ENCODE results near the gene ICA1. TPM values are rescaled to one million over a fixed set of nuclear protein-coding genes. Genes with fewer than 3 reads are reported as not detected.

Gene ICA1
- polyA plus RNA-seq, 2 of the 4 experiments (the other 2 are of a cell fraction), result 0.66 to 2.0 TPM

DNA sequence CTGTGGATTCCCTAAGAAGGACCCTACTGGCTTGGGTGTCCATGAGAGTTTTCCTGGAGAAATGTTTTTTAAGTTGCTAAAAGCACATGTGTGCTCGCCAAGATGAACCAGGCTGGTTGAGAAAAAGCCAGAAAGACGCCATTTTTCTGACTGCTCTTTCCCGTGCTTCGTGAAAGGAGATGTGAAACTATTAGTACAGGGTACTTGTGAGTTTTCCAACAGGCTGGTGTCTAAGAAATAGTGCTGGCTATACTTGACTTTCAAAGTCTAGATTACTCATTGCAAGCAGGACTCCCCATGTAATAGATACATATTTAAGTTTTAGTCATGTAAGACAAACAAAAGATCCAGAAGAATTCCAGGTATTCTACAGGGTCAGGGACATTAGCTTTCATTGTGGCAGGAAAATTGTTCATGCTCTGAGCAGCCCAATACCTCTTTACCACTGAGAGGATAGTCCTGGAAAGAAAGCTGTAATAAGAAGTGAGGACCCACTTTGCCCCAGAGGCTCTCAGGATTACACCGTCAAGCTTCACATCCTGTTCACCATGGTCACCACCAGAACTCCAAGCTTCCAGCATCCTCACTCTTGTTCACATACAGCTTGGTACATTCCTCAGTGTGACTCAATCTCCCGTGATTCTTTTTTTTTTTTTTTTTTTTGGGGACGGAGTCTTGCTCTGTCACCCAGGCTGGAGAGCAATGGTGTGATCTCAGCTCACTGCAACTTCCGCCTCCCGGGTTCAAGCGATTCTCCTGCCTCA lies 43.8 kb upstream of the ICA1 start:
- ATAC-seq (peak; percentile 52 to 62; a peak in 5 of 6 replicates), FAIRE-seq (no peak), DNase-seq (ENCODE audit: low read depth in 1 of 2, low spot score in 1 of 2) (peak in 1 of 2 experiments; percentile 9)
- peak overlapping the region; percentile 28 for H3K4me2 ChIP-seq
- H3K27ac ChIP-seq, result no peak overlapping the region
- peaks cover 17% of the 10 kb centered on the region; the same call in 2 of the 3 replicates for H3K4me1 ChIP-seq
- POLR2A ChIA-PET, result interaction anchor here (0.6 kb wide), 1 partner anchor 53 kb away, joined by 3 read pairs; no protein-coding TSS in a partner anchor
- no peak for TF ChIP-seq HDAC2 (IDR thresholded peaks at IDR 0.05)
- TF ChIP-seq EHMT2 (IDR thresholded peaks at IDR 0.05; ENCODE audit: low read depth), result no peak
- no peak for TF ChIP-seq KDM1A (IDR thresholded peaks at IDR 0.05; ENCODE audit: low read depth)
- TF ChIP-seq FOSB (CRISPR knock-in tag; IDR thresholded peaks at IDR 0.05), result no peak
- no peak for TF ChIP-seq RARB (CRISPR knock-in tag; IDR thresholded peaks at IDR 0.05)
- no peak for TF ChIP-seq HOXA7 (CRISPR knock-in tag; IDR thresholded peaks at IDR 0.05)
- no peak for TF ChIP-seq NFE2L2 (conservative IDR thresholded peaks at IDR 0.05; ENCODE audit: low read length)
- TF ChIP-seq RNF2 (IDR thresholded peaks at IDR 0.05; ENCODE audit: borderline replicate concordance, low read depth), result no peak
- no peak for TF ChIP-seq SREBF2 (IDR thresholded peaks at IDR 0.05)
- no peak for TF ChIP-seq TP53 (CRISPR knock-in tag; IDR thresholded peaks at IDR 0.05)
- TF ChIP-seq EP300 (IDR thresholded peaks at IDR 0.05), result no peak
- no peak for TF ChIP-seq RFX5 (IDR thresholded peaks at IDR 0.05)
- no peak for TF ChIP-seq MAFK (IDR thresholded peaks at IDR 0.05; ENCODE audit: partially characterized antibody)
- no peak for TF ChIP-seq FOXS1 (CRISPR knock-in tag; IDR thresholded peaks at IDR 0.05)
- TF ChIP-seq JUN (IDR thresholded peaks at IDR 0.05), result no peak
- no peak for TF ChIP-seq REST (IDR thresholded peaks at IDR 0.05)
- TF ChIP-seq HES2 (IDR thresholded peaks at IDR 0.05), result no peak
- H3K4me3 ChIP-seq, result no peak overlapping the region
- 72% methylated on average over 10 of the region's 10 CpGs for WGBS (ENCODE audit: missing lambda C conversion rate)
- CTCF ChIA-PET, result interaction anchor here (0.6 to 2.1 kb wide), 3 partner anchors 10 to 997 kb away, joined by 3 to 5 read pairs (median 3); no protein-coding TSS in a partner anchor
- H3K9me3 ChIP-seq, result peaks cover 3% of the 10 kb centered on the region; the same call in 1 of the 3 replicates

- peak overlapping the region; percentile 60 for H3K4me2 ChIP-seq
- peak; percentile 28 for FAIRE-seq
- no peak for DNase-seq (ENCODE audit: low read depth in 1 of 2, low spot score in 1 of 2)
- peaks cover 3% of the 10 kb centered on the region; the same call in 1 of the 3 replicates for H3K9me3 ChIP-seq
- ATAC-seq, result no peak
- no peak overlapping the region; a peak in 1 of 6 replicates for H3K27ac ChIP-seq
- WGBS (ENCODE audit: missing lambda C conversion rate), result 73% methylated on average over 2 of the region's 2 CpGs
- ChIA-PET CTCF (interaction anchor here (2.1 kb wide), 1 partner anchor 9 kb away, joined by 5 read pairs; no protein-coding TSS in a partner anchor), POLR2A (no interaction called here)
- H3K4me1 ChIP-seq, result peaks cover 17% of the 10 kb centered on the region; the same call in 2 of the 3 replicates
- no peak overlapping the region for H3K4me3 ChIP-seq
- TF ChIP-seq HOXB13 (CRISPR knock-in tag; IDR thresholded peaks at IDR 0.05; ENCODE audit: low read depth), result no peak
- TF ChIP-seq BHLHE40 (IDR thresholded peaks at IDR 0.05; ENCODE audit: low read depth, low read length), result no peak
- TF ChIP-seq EP300 (IDR thresholded peaks at IDR 0.05), result no peak
- TF ChIP-seq JUNB (IDR thresholded peaks at IDR 0.05), result no peak
- TF ChIP-seq REST (IDR thresholded peaks at IDR 0.05), result no peak
- TF ChIP-seq NFE2L2 (conservative IDR thresholded peaks at IDR 0.05; ENCODE audit: low read length), result no peak
- TF ChIP-seq, protein P1, sequence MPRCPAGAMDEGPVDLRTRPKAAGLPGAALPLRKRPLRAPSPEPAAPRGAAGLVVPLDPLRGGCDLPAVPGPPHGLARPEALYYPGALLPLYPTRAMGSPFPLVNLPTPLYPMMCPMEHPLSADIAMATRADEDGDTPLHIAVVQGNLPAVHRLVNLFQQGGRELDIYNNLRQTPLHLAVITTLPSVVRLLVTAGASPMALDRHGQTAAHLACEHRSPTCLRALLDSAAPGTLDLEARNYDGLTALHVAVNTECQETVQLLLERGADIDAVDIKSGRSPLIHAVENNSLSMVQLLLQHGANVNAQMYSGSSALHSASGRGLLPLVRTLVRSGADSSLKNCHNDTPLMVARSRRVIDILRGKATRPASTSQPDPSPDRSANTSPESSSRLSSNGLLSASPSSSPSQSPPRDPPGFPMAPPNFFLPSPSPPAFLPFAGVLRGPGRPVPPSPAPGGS (IDR thresholded peaks at IDR 0.05), result no peak
- TF ChIP-seq RCOR1 (IDR thresholded peaks at IDR 0.05; ENCODE audit: low read depth, low read length), result no peak
- no peak for TF ChIP-seq NPAS2 (CRISPR knock-in tag; IDR thresholded peaks at IDR 0.05; ENCODE audit: borderline replicate concordance)
- no peak for TF ChIP-seq FOXS1 (CRISPR knock-in tag; IDR thresholded peaks at IDR 0.05)
- no peak for TF ChIP-seq HDAC2 (IDR thresholded peaks at IDR 0.05)
- TF ChIP-seq SREBF2 (IDR thresholded peaks at IDR 0.05), result no peak
- TF ChIP-seq CEBPB (IDR thresholded peaks at IDR 0.05), result no peak
- no peak for TF ChIP-seq SMC3 (IDR thresholded peaks at IDR 0.05)
- no peak for TF ChIP-seq HOXA7 (CRISPR knock-in tag; IDR thresholded peaks at IDR 0.05)
- TF ChIP-seq, protein P2, sequence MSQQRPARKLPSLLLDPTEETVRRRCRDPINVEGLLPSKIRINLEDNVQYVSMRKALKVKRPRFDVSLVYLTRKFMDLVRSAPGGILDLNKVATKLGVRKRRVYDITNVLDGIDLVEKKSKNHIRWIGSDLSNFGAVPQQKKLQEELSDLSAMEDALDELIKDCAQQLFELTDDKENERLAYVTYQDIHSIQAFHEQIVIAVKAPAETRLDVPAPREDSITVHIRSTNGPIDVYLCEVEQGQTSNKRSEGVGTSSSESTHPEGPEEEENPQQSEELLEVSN (IDR thresholded peaks at IDR 0.05; ENCODE audit: borderline replicate concordance, low read depth), result no peak
- no peak for TF ChIP-seq POLR2AphosphoS2 (conservative IDR thresholded peaks at IDR 0.05; ENCODE audit: low read length)
Observed at GRCh38 chr7:8305104-8305503, 43.1 kb upstream of the ICA1 start.
